ENCODE results near the gene SRRM3. TPM values are rescaled to one million over a fixed set of nuclear protein-coding genes. Genes with fewer than 3 reads are reported as not detected.
"Not testable (repeated sequence)": the region's sequence is repeated elsewhere in the genome, so short reads cannot be mapped to it uniquely, and the experiment has no call there.

Gene SRRM3
- total RNA-seq, 1 donor from 2014 or later = 1.4 TPM

DNA sequence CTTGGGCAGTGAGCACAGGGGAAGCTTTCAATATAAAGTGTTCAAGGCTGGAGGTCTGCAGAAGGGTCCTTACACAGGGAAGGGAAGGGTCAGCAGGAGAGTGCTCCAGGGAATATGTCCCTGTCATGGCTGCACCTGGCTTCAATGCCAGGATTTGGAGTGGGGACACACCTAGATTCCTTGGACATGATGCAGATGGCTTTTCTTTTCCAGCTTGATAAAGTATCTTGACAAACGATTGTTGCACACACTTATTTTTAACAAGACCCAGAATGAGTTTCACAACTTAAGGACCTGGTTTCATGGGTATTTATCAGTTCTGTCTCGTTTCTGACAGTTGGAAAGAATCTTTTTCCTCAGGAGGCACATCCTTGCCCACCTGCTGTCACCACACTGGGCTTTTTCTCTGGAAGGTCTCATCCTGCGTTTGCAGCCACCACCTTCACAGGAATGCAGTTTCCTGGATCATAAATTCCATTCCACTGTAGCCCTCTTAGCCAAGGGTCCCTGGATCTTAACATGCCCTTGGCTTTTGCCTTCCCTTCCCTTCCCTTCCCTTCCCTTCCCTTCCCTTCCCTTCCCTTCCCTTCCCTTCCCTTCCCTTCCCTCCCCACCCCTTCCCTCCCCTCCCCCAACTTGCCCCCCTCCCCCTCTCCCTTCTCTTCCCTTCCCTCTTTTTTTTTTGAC, 21.7 kb downstream of the SRRM3 start:
- H3K27ac Mint-ChIP-seq (ENCODE audit: unreplicated experiment) = no peak overlapping the region
- no peaks in the 10 kb centered on the region for H3K36me3 Mint-ChIP-seq (ENCODE audit: low read depth)
- H3K27me3 Mint-ChIP-seq (ENCODE audit: low read depth) = peaks cover 22% of the 10 kb centered on the region
- no peak for DNase-seq (ENCODE audit: low spot score)
- no peak overlapping the region for H3K4me3 Mint-ChIP-seq (ENCODE audit: unreplicated experiment)
- H3K9me3 Mint-ChIP-seq (ENCODE audit: low read depth) = no peaks in the 10 kb centered on the region
- peaks cover 6% of the 10 kb centered on the region for H3K4me1 Mint-ChIP-seq (ENCODE audit: low read depth)
- TF ChIP-seq, protein P1, sequence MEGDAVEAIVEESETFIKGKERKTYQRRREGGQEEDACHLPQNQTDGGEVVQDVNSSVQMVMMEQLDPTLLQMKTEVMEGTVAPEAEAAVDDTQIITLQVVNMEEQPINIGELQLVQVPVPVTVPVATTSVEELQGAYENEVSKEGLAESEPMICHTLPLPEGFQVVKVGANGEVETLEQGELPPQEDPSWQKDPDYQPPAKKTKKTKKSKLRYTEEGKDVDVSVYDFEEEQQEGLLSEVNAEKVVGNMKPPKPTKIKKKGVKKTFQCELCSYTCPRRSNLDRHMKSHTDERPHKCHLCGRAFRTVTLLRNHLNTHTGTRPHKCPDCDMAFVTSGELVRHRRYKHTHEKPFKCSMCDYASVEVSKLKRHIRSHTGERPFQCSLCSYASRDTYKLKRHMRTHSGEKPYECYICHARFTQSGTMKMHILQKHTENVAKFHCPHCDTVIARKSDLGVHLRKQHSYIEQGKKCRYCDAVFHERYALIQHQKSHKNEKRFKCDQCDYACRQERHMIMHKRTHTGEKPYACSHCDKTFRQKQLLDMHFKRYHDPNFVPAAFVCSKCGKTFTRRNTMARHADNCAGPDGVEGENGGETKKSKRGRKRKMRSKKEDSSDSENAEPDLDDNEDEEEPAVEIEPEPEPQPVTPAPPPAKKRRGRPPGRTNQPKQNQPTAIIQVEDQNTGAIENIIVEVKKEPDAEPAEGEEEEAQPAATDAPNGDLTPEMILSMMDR (IDR thresholded peaks at IDR 0.05) = no peak

DNA sequence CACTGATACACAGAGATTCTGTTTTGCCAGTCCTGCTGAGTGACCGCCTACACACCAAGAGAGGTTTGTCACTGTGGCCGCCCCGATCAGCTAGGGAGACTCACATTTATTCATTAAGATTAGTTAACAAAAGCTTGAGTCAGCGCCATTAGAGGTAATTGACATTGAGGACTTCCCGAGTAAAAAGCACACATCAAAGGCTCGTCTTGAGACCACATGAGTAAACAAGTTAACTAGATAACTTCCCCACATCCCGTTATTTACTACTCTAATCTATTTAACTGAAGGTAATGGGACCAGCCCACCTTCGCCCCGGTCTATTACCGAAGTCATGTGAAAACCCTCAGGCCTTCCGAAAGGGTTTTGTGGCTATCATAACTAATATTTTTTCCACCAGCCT, 23.0 kb downstream of the SRRM3 start:
- peaks cover 6% of the 10 kb centered on the region for H3K4me1 Mint-ChIP-seq (ENCODE audit: low read depth)
- TF ChIP-seq, protein P1 (IDR thresholded peaks at IDR 0.05) = no peak
- no peak for DNase-seq (ENCODE audit: low spot score)
- H3K36me3 Mint-ChIP-seq (ENCODE audit: low read depth) = no peaks in the 10 kb centered on the region
- no peaks in the 10 kb centered on the region for H3K9me3 Mint-ChIP-seq (ENCODE audit: low read depth)
- H3K27me3 Mint-ChIP-seq (ENCODE audit: low read depth) = peaks cover 20% of the 10 kb centered on the region
- no peak overlapping the region for H3K27ac Mint-ChIP-seq (ENCODE audit: unreplicated experiment)
- no peak overlapping the region for H3K4me3 Mint-ChIP-seq (ENCODE audit: unreplicated experiment)

DNA sequence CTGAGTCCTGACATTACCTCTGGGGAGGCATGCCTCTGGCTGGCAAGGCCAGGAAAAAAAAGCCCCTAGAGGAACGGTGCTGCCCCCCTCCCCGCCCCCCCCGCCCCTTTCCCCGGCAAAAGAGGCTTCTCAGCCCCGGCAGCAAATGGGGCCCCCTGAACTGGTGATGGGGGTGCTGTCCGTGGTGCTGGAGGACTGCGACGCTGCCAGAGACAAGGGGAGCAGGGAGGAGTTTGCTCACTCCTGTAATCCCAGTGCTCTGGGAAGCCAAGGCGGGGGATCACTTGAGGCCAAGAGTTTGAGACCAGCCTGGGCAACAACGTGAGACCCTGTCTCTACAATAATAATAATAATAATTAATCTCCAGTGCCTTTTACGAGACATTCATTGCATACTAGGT, 23.7 kb downstream of the SRRM3 start:
- TF ChIP-seq, protein P1 (IDR thresholded peaks at IDR 0.05) = no peak
- H3K9me3 Mint-ChIP-seq (ENCODE audit: low read depth) = no peaks in the 10 kb centered on the region
- DNase-seq (ENCODE audit: low spot score) = no peak

DNA sequence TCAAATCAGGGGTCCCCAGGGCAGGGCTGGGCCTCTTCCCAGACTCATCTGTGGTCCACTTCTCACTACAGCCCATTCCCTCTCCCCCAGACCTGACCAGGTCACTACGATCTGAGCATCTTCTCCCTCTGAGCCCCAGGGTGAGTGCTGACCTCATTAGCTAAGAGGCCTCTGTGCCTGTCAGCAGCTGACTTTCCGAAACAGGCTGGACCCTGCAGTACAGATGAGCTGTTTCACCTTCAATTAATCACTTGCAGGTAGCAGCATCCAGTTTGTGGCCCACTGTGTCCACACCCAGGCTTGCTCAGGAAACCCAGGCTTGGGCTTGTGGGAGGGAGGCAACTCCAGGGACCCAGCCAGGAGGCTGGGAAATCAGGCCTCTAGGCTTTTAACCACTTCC, 24.3 kb downstream of the SRRM3 start:
- Mint-ChIP-seq H3K4me3 (ENCODE audit: unreplicated experiment) (no peak overlapping the region), H3K27ac (ENCODE audit: unreplicated experiment) (no peak overlapping the region), H3K27me3 (ENCODE audit: low read depth) (peaks cover 28% of the 10 kb centered on the region), H3K36me3 (ENCODE audit: low read depth) (no peaks in the 10 kb centered on the region), H3K4me1 (ENCODE audit: low read depth) (no peaks in the 10 kb centered on the region), H3K9me3 (ENCODE audit: low read depth) (no peaks in the 10 kb centered on the region)
- TF ChIP-seq, protein P1 (IDR thresholded peaks at IDR 0.05) = no peak
- DNase-seq (ENCODE audit: low spot score) = no peak

More for the DNA sequence above, 23.7 kb downstream of the SRRM3 start:
- Mint-ChIP-seq H3K4me1 (ENCODE audit: low read depth) (peaks cover 1% of the 10 kb centered on the region), H3K27ac (ENCODE audit: unreplicated experiment) (no peak overlapping the region), H3K36me3 (ENCODE audit: low read depth) (no peaks in the 10 kb centered on the region), H3K4me3 (ENCODE audit: unreplicated experiment) (no peak overlapping the region), H3K27me3 (ENCODE audit: low read depth) (peaks cover 25% of the 10 kb centered on the region)

DNA sequence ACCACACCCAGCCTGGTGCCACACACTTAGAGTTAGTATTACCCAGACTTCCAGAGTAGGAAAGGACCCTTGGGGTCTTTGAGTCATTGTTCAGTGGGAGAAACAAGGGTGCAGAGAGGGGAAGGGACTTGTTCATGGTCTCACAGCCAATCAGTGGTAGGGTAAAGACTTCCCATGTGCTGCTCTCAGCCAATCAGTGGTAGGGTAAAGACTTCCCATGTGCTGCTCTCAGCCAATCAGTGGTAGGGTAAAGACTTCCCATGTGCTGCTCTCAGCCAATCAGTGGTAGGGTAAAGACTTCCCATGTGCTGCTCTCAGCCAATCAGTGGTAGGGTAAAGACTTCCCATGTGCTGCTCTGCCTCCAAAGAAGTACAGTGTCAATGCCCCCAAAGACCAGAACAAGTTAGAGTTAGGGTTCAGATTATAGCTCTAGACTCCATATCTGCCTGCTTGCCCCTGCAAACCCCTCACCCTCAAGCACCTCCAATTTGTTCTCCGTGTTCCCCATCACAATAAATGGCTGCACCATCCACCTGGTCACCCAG, 25.3 kb downstream of the SRRM3 start:
- H3K9me3 Mint-ChIP-seq (ENCODE audit: low read depth) = not testable (repeated sequence)
- peaks cover 38% of the 10 kb centered on the region for H3K27me3 Mint-ChIP-seq (ENCODE audit: low read depth)

DNA sequence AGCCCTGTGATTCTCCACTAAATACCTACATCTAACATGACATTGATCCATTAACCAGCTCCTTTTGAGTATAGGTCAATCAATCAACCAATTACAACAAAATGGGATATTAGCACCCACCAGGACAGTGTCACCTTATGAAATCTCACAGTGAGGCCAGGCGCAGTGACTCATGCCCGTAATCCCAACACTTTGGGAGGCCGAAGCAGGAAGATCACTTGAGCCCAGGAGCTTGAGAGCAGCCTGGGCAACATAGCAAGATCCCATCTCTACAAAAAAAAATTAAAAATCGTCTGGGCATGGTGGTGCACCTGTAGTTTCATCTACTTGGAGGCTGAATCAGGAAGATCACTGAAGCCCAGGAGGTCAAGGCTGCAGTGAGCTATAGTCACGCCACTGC, 28.5 kb downstream of the SRRM3 start:
- peaks cover 2% of the 10 kb centered on the region for H3K36me3 Mint-ChIP-seq (ENCODE audit: low read depth)
- H3K27me3 Mint-ChIP-seq (ENCODE audit: low read depth) = peaks cover 42% of the 10 kb centered on the region
- H3K27ac Mint-ChIP-seq (ENCODE audit: unreplicated experiment) = no peak overlapping the region
- H3K4me1 Mint-ChIP-seq (ENCODE audit: low read depth) = peaks cover 6% of the 10 kb centered on the region
- H3K4me3 Mint-ChIP-seq (ENCODE audit: unreplicated experiment) = no peak overlapping the region
- DNase-seq (ENCODE audit: low spot score) = no peak
- TF ChIP-seq, protein P1 (IDR thresholded peaks at IDR 0.05) = no peak
- no peaks in the 10 kb centered on the region for H3K9me3 Mint-ChIP-seq (ENCODE audit: low read depth)

More for the DNA sequence above, 25.3 kb downstream of the SRRM3 start:
- not testable (repeated sequence) for H3K4me1 Mint-ChIP-seq (ENCODE audit: low read depth); H3K4me3 Mint-ChIP-seq (ENCODE audit: unreplicated experiment); H3K36me3 Mint-ChIP-seq (ENCODE audit: low read depth); DNase-seq (ENCODE audit: low spot score); H3K27ac Mint-ChIP-seq (ENCODE audit: unreplicated experiment)
